HL-60 (cell line): ENCODE results near the gene PPP1R12C.

Experiments
- DNase-seq, 2 experiments: peaks; one replicate each; pipeline ENCODE4 v3.0.0-alpha.2; 2010 to 2020; ENCODE audit warnings: low read depth in 1 of 2, low spot score in 1 of 2
- H3K27ac ChIP-seq: fragments of 250-450 bp; sonication (Bioruptor Pico); replicated peaks from 2 replicates; pipeline ENCODE4 v1.5.1; 2020; ENCODE audit warnings: mild to moderate bottlenecking, moderate library complexity
- H3K27me3 ChIP-seq: fragments of 250-450 bp; sonication (Bioruptor Pico); 2 replicates; pipeline ENCODE4 v1.5.1; 2021; ENCODE audit warnings: mild to moderate bottlenecking, moderate library complexity; ENCODE audit not compliant: insufficient read depth, poor library complexity, severe bottlenecking
- H3K4me3 ChIP-seq: replicated peaks from 2 replicates; pipeline ENCODE4 v1.5.1; 2011; ENCODE audit warnings: mild to moderate bottlenecking, control low read depth, low read length; ENCODE audit not compliant: insufficient read depth
- GABPA ChIP-seq: IDR thresholded peaks from 2 replicates; pipeline ENCODE4 v1.6.1; 2012; ENCODE audit warnings: low read depth
- POLR2AphosphoS5 ChIP-seq: IDR thresholded peaks from 2 replicates; pipeline ENCODE4 v1.6.1; 2012; ENCODE audit warnings: low read depth
- SPI1 ChIP-seq: IDR thresholded peaks from 2 replicates; pipeline ENCODE4 v1.6.1; 2012; ENCODE audit warnings: low read depth, mild to moderate bottlenecking, borderline replicate concordance
- TF ChIP-seq, protein P1 (sequence below): IDR thresholded peaks from 2 replicates; pipeline ENCODE4 v1.6.1; 2012; ENCODE audit warnings: low read depth; ENCODE audit not compliant: insufficient replicate concordance
- TF ChIP-seq, protein P2 (sequence below): IDR thresholded peaks from one replicate; pipeline ENCODE4 v1.5.1; 2011; ENCODE audit warnings: low read length, control low read depth, inconsistent platforms; ENCODE audit not compliant: insufficient read depth

PPP1R12C gene

DNA sequence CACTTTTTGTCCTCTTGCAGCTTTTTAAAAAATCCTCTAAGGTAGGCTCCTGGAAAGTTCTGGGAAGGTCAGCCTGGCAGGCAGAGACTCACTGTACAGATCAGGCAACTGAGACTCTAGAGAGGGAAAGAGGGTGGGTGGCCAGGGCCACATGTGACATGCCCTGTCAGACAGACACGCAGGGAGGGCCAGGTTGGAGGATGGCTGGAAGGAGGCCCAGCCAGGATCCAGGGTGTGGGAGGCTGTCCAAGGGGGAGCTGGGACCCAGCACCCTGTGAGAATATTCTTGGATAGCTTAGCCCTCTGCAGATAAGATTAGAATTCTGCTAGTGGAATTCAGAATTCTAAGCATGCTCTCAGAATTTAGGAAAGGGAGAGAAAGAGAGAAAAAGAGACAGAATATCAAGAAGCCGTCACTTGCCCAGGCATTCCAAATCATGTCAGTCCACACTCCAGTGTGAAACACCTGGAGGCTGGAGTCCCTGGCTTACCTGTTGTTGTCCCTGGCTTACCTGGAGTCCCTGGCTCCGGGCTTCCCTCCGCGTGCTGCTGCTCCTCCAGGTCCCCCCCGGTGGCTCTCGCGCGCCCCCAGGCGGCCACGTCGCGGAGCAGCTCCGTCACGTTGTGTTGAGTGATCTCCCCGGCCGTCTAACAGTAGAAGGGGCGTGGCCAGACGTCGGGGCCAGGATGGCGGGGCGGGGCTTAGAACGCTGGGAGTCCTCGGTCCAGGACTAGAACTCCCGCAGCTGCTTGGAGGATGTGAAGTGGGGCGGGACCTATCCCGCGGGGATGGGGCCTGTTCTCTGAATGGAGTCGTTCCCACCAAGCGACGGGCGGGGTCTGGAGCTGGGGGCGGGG, 42.9 kb upstream of the PPP1R12C start:
- Histone ChIP-seq H3K4me3 (no peak overlapping the region), H3K27ac (no peak overlapping the region), H3K27me3 (peaks cover 13% of the 10 kb centered on the region)
- TF ChIP-seq, protein P1, sequence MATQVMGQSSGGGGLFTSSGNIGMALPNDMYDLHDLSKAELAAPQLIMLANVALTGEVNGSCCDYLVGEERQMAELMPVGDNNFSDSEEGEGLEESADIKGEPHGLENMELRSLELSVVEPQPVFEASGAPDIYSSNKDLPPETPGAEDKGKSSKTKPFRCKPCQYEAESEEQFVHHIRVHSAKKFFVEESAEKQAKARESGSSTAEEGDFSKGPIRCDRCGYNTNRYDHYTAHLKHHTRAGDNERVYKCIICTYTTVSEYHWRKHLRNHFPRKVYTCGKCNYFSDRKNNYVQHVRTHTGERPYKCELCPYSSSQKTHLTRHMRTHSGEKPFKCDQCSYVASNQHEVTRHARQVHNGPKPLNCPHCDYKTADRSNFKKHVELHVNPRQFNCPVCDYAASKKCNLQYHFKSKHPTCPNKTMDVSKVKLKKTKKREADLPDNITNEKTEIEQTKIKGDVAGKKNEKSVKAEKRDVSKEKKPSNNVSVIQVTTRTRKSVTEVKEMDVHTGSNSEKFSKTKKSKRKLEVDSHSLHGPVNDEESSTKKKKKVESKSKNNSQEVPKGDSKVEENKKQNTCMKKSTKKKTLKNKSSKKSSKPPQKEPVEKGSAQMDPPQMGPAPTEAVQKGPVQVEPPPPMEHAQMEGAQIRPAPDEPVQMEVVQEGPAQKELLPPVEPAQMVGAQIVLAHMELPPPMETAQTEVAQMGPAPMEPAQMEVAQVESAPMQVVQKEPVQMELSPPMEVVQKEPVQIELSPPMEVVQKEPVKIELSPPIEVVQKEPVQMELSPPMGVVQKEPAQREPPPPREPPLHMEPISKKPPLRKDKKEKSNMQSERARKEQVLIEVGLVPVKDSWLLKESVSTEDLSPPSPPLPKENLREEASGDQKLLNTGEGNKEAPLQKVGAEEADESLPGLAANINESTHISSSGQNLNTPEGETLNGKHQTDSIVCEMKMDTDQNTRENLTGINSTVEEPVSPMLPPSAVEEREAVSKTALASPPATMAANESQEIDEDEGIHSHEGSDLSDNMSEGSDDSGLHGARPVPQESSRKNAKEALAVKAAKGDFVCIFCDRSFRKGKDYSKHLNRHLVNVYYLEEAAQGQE = no peak
- no peak for TF ChIP-seq POLR2AphosphoS5
- TF ChIP-seq, protein P2, sequence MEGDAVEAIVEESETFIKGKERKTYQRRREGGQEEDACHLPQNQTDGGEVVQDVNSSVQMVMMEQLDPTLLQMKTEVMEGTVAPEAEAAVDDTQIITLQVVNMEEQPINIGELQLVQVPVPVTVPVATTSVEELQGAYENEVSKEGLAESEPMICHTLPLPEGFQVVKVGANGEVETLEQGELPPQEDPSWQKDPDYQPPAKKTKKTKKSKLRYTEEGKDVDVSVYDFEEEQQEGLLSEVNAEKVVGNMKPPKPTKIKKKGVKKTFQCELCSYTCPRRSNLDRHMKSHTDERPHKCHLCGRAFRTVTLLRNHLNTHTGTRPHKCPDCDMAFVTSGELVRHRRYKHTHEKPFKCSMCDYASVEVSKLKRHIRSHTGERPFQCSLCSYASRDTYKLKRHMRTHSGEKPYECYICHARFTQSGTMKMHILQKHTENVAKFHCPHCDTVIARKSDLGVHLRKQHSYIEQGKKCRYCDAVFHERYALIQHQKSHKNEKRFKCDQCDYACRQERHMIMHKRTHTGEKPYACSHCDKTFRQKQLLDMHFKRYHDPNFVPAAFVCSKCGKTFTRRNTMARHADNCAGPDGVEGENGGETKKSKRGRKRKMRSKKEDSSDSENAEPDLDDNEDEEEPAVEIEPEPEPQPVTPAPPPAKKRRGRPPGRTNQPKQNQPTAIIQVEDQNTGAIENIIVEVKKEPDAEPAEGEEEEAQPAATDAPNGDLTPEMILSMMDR = peak; percentile 73
- peak; percentile 85 to 91 for DNase-seq

DNA sequence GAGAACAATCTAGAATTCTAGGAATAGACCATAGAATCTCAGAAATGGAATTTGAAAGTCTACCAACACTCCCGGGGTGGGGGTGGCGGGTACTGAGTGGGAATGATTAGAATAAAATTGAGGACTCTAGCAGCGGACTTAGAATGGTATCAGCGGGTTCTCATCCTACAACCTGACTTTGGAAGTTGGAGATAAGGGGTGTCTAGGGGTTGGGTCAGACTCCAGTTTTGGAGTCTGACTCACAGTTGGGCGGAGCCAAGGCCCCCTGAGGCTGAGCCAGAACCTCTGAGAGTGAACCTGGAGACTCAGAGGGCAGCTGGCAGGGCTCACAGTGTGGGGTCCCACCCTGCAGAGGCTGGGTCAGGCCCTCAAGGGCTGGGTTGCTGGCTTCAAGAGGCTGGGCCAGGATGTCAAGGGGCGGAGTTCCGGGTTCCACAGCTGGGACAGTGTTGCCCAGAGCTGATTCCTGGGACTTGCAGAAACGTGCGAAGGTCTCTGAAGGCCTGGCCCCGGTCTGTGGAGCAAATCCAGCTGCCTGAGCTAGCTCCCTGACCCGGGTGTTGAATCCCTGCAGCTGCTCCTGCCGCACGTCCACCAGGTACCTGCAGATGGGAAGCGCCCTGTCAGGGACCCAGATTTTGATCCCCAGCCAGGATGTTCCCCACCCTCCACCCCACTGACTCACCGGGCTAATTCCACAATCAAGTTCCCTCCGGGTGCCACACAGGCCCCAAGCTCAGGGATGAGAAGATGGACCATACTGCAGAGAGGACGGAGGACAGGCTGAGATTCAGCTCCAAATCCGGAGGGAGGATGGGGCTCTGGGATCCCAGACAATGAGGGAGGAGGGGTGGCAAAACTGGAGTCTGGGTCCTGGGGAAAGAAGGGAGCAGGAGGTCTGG, 41.7 kb upstream of the PPP1R12C start:
- TF ChIP-seq POLR2AphosphoS5 = no peak
- TF ChIP-seq GABPA = no peak
- TF ChIP-seq SPI1 = no peak
- TF ChIP-seq, protein P1 = no peak
- TF ChIP-seq, protein P2 = no peak
- Histone ChIP-seq H3K27ac (no peak overlapping the region), H3K4me3 (no peak overlapping the region), H3K27me3 (peaks cover 13% of the 10 kb centered on the region)
- DNase-seq = no peak

DNA sequence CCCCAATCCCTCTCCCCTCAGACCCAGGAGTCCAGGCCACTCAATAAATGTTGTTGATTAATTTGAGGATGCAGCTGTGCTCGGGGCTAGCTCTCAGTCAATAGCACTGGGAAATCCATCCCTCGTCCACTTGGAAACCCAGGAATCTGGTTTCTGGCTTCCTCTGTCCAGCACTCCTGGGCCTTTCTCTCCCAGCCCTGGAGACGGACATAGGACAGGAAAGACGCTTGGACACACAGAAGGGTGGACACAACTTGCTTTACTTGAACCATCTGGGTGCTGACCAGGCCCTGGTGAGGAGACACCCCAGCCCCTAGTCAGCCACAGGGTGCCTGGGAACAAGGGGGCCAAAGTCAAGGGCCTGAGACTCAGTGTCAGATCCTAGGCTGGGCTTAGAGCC, 41.0 kb upstream of the PPP1R12C start:
- no peak for DNase-seq
- H3K27ac ChIP-seq = no peak overlapping the region
- no peak overlapping the region for H3K4me3 ChIP-seq
- TF ChIP-seq GABPA (no peak), POLR2AphosphoS5 (no peak), SPI1 (no peak)
- TF ChIP-seq, protein P2 = no peak
- TF ChIP-seq, protein P1 = no peak
- H3K27me3 ChIP-seq = peaks cover 13% of the 10 kb centered on the region
